HT-29 (cell line): Measurements from ENCODE around the gene FOXP1. TPM values are rescaled to one million over a fixed set of nuclear protein-coding genes. Genes with fewer than 3 reads are reported as not detected.
A peak's percentile ranks its signal among the peaks of the same experiment; 100 is the strongest.
"Not testable (repeated sequence)": the region's sequence is repeated elsewhere in the genome, so short reads cannot be mapped to it uniquely, and the experiment has no call there.

Experiments used
- DNase-seq: peaks from one replicate; pipeline ENCODE4 v3.0.0-alpha.2; 2015; ENCODE audit warnings: low spot score
- total RNA-seq: library from RNA; depleted of rRNA; stranded (reverse); fragments of >200 nt; shearing (Covaris generic); gene quantifications from 2 replicates; pipeline ENCODE4 v1.2.3, GENCODE V29; 2014

Gene FOXP1
- total RNA-seq, 1 experiment from 2014 or later = 31.0 TPM

- no peak for DNase-seq
These were observed 542.2 kb downstream of the FOXP1 start for GRCh38 chr3:71041371-71041770.

- DNase-seq = no peak
These were observed 544.2 kb downstream of the FOXP1 start for GRCh38 chr3:71039332-71039731.

GRCh38 chr3:71037775-71038174 lies 545.8 kb downstream of the FOXP1 start:
- DNase-seq = no peak

GRCh38 chr3:71035886-71036285 lies 547.6 kb downstream of the FOXP1 start:
- no peak for DNase-seq

- peak; percentile 52 for DNase-seq
These were observed 548.2 kb downstream of the FOXP1 start for GRCh38 chr3:71035314-71035713.

GRCh38 chr3:71033681-71034220 lies 549.8 kb downstream of the FOXP1 start:
- no peak for DNase-seq

GRCh38 chr3:71031914-71032521 lies 551.5 kb downstream of the FOXP1 start:
- DNase-seq = no peak

- DNase-seq = peak; percentile 36
These were observed 552.3 kb downstream of the FOXP1 start for GRCh38 chr3:71031181-71031580.

GRCh38 chr3:71030748-71031147 lies 552.8 kb downstream of the FOXP1 start:
- DNase-seq = no peak

- no peak for DNase-seq
These were observed 553.8 kb downstream of the FOXP1 start for GRCh38 chr3:71029770-71030169.

- no peak for DNase-seq
These were observed 554.7 kb downstream of the FOXP1 start for GRCh38 chr3:71028802-71029201.

- no peak for DNase-seq
These were observed 555.3 kb downstream of the FOXP1 start for GRCh38 chr3:71028184-71028583.

- peak; percentile 48 for DNase-seq
These were observed 556.6 kb downstream of the FOXP1 start for GRCh38 chr3:71026634-71027578.

GRCh38 chr3:71025516-71025915 lies 558.0 kb downstream of the FOXP1 start:
- DNase-seq = peak; percentile 57

- DNase-seq = no peak
These were observed 558.5 kb downstream of the FOXP1 start for GRCh38 chr3:71025010-71025409.

- DNase-seq = peak; percentile 40
These were observed 560.8 kb downstream of the FOXP1 start for GRCh38 chr3:71022551-71023335.

- DNase-seq = no peak
These were observed 564.7 kb downstream of the FOXP1 start for GRCh38 chr3:71018799-71019198.

- DNase-seq = no peak
These were observed 567.2 kb downstream of the FOXP1 start for GRCh38 chr3:71016178-71016845.

- not testable (repeated sequence) for DNase-seq
These were observed 568.9 kb downstream of the FOXP1 start for GRCh38 chr3:71014616-71015015.

- no peak for DNase-seq
These were observed 570.6 kb downstream of the FOXP1 start for GRCh38 chr3:71012971-71013370.
